ENCODE measurements around the gene METAP1D. TPM values are rescaled to one million over a fixed set of nuclear protein-coding genes. Genes with fewer than 3 reads are reported as not detected.

METAP1D gene
- polyA plus RNA-seq, 1 of the 3 experiments (the other 2 are of a cell fraction): 10.3 TPM

GRCh38 chr2:172128484-172128883 is 128.7 kb downstream of the METAP1D start:
- Histone ChIP-seq H3F3A (replicated peaks; ENCODE audit: insufficient read depth) (no peaks in the 10 kb centered on the region), H2AFZ (ENCODE audit: low read depth) (no peak overlapping the region), H3K4me3 (ENCODE audit: low read depth in 2 of 2, low read length in 1 of 2) (no peak overlapping the region), H3K4me1 (ENCODE audit: control insufficient read depth in 1 of 2, insufficient read depth in 2 of 2, low read depth in 1 of 2, low read length in 1 of 2) (no peaks in the 10 kb centered on the region), H3K27me3 (ENCODE audit: insufficient read depth) (no peaks in the 10 kb centered on the region), H3K9ac (no peak overlapping the region), H3K27ac (ENCODE audit: low read depth in 2 of 2, low read length in 1 of 2) (no peak overlapping the region), H3K4me2 (no peak overlapping the region), H3K9me2 (no peaks in the 10 kb centered on the region), H4K20me1 (ENCODE audit: insufficient read depth) (no peaks in the 10 kb centered on the region), H3K36me3 (replicated peaks in 1 of 2; ENCODE audit: control insufficient read depth in 1 of 2, insufficient read depth in 2 of 2, low read length in 1 of 2) (no peaks in the 10 kb centered on the region), H3K9me3 (peaks cover 7% of the 10 kb centered on the region), H3K79me2 (ENCODE audit: insufficient read depth) (no peaks in the 10 kb centered on the region)
- CTCF ChIA-PET: interaction anchor here (0.7 to 1.5 kb wide), 3 partner anchors 15 to 555 kb away, joined by 3 to 5 read pairs (median 3); no protein-coding TSS in a partner anchor
- TF ChIP-seq RFX5 (IDR thresholded peaks at IDR 0.05; ENCODE audit: low read length) (no peak), NRF1 (IDR thresholded peaks at IDR 0.05; ENCODE audit: low read depth, low read length) (no peak), TCF12 (IDR thresholded peaks at IDR 0.05) (no peak), RXRA (IDR thresholded peaks at IDR 0.05; ENCODE audit: borderline replicate concordance, low read depth) (no peak), IRF3 (IDR thresholded peaks at IDR 0.05; ENCODE audit: low read depth, low read length) (no peak), USF2 (IDR thresholded peaks at IDR 0.05; ENCODE audit: borderline replicate concordance, low read depth, low read length) (no peak), CHD2 (IDR thresholded peaks at IDR 0.05; ENCODE audit: low read length, partially characterized antibody) (no peak), RCOR1 (IDR thresholded peaks at IDR 0.05; ENCODE audit: low read length) (no peak), ZBTB33 (IDR thresholded peaks at IDR 0.05; ENCODE audit: borderline replicate concordance, low read depth) (no peak), ELF1 (IDR thresholded peaks at IDR 0.05) (no peak), TEAD4 (IDR thresholded peaks at IDR 0.05; ENCODE audit: borderline replicate concordance, insufficient read depth) (no peak), PBX3 (IDR thresholded peaks at IDR 0.05) (no peak), FOXJ3 (CRISPR knock-in tag; IDR thresholded peaks at IDR 0.05) (no peak), SMC3 (IDR thresholded peaks at IDR 0.05; ENCODE audit: low read depth, low read length) (no peak), POLR2AphosphoS5 (IDR thresholded peaks at IDR 0.05; ENCODE audit: low read depth, low read length) (no peak), YY1 (IDR thresholded peaks at IDR 0.05; ENCODE audit: low read depth) (no peak), RAD21 (IDR thresholded peaks at IDR 0.05; ENCODE audit: low read length) (no peak), SIN3A (IDR thresholded peaks at IDR 0.05; ENCODE audit: borderline replicate concordance, low read depth, low read length) (no peak)
- no peak for DNase-seq
- POLR2A ChIA-PET: no interaction called here

Data from SK-N-SH (cell line).